ENCODE results near the gene RCAN2.

RCAN2 gene

GRCh38 chr6:46288835-46289234 lies 202.4 kb downstream of the RCAN2 start:
- H3K4me3 ChIP-seq (ENCODE audit: control insufficient read depth, low read depth, low read length), result no peak overlapping the region
- TF ChIP-seq CTCF (conservative IDR thresholded peaks at IDR 0.05; ENCODE audit: control insufficient read depth, insufficient read depth, low read depth, low read length), result no peak
- no peak for DNase-seq (ENCODE audit: low read depth)

GRCh38 chr6:46287681-46288080 lies 203.6 kb downstream of the RCAN2 start:
- no peak for TF ChIP-seq CTCF (conservative IDR thresholded peaks at IDR 0.05; ENCODE audit: control insufficient read depth, insufficient read depth, low read depth, low read length)
- no peak overlapping the region for H3K4me3 ChIP-seq (ENCODE audit: control insufficient read depth, low read depth, low read length)
- no peak for DNase-seq (ENCODE audit: low read depth)

- no peak overlapping the region for H3K4me3 ChIP-seq (ENCODE audit: control insufficient read depth, low read depth, low read length)
- TF ChIP-seq CTCF (conservative IDR thresholded peaks at IDR 0.05; ENCODE audit: control insufficient read depth, insufficient read depth, low read depth, low read length), result no peak
- no peak for DNase-seq (ENCODE audit: low read depth)
These were observed 204.2 kb downstream of the RCAN2 start for GRCh38 chr6:46287043-46287442.

GRCh38 chr6:46284475-46284874 lies 206.8 kb downstream of the RCAN2 start:
- no peak for DNase-seq (ENCODE audit: low read depth)
- no peak for TF ChIP-seq CTCF (conservative IDR thresholded peaks at IDR 0.05; ENCODE audit: control insufficient read depth, insufficient read depth, low read depth, low read length)
- H3K4me3 ChIP-seq (ENCODE audit: control insufficient read depth, low read depth, low read length), result no peak overlapping the region

- DNase-seq (ENCODE audit: low read depth), result no peak
- no peak for TF ChIP-seq CTCF (conservative IDR thresholded peaks at IDR 0.05; ENCODE audit: control insufficient read depth, insufficient read depth, low read depth, low read length)
- H3K4me3 ChIP-seq (ENCODE audit: control insufficient read depth, low read depth, low read length), result no peak overlapping the region
These were observed 210.1 kb downstream of the RCAN2 start for GRCh38 chr6:46281110-46281509.

- no peak for TF ChIP-seq CTCF (conservative IDR thresholded peaks at IDR 0.05; ENCODE audit: control insufficient read depth, insufficient read depth, low read depth, low read length)
- no peak overlapping the region for H3K4me3 ChIP-seq (ENCODE audit: control insufficient read depth, low read depth, low read length)
- DNase-seq (ENCODE audit: low read depth), result peak; percentile 62
These were observed 211.4 kb downstream of the RCAN2 start for GRCh38 chr6:46279874-46280273.

GRCh38 chr6:46276576-46277142 lies 214.6 kb downstream of the RCAN2 start:
- DNase-seq (ENCODE audit: low read depth), result no peak
- no peak overlapping the region for H3K4me3 ChIP-seq (ENCODE audit: control insufficient read depth, low read depth, low read length)
- TF ChIP-seq CTCF (conservative IDR thresholded peaks at IDR 0.05; ENCODE audit: control insufficient read depth, insufficient read depth, low read depth, low read length), result no peak
